Small intestine (tissue), 7 donors: ENCODE results near the gene MGST2. TPM values are rescaled to one million over a fixed set of nuclear protein-coding genes. Genes with fewer than 3 reads are reported as not detected.

Experiments
- DNase-seq, 2 donors: peaks; one replicate each; pipeline versions ENCODE4 v3.0.0 to v3.0.0-alpha.2; 2013
- FAIRE-seq: peaks from 2 replicates; lab custom pipeline; 2012; peaks lifted over from hg19 to GRCh38; lab: Jason Lieb, UNC
- H3K27ac ChIP-seq, 3 donors: one replicate each; pipeline ENCODE4 v1.5.1; 2013; ENCODE audit warnings: low read length in 2 of 3, mild to moderate bottlenecking in 2 of 3, control low read depth in 1 of 3, inconsistent platforms in 1 of 3, low read depth in 1 of 3, moderate library complexity in 1 of 3
- H3K27me3 ChIP-seq, 3 donors: one replicate each; pipeline ENCODE4 v1.6.1; 2013; ENCODE audit warnings: low read length in 3 of 3, inconsistent platforms in 1 of 3; ENCODE audit not compliant: control insufficient read depth in 3 of 3, insufficient read depth in 3 of 3
- H3K36me3 ChIP-seq, 3 donors: one replicate each; pipeline ENCODE4 v1.6.1; 2013; ENCODE audit warnings: low read length in 3 of 3, inconsistent platforms in 1 of 3, low read depth in 1 of 3, mild to moderate bottlenecking in 1 of 3, moderate library complexity in 1 of 3; ENCODE audit not compliant: control insufficient read depth in 3 of 3, insufficient read depth in 2 of 3
- H3K4me1 ChIP-seq, 3 donors: one replicate each; pipeline ENCODE4 v1.6.1; 2013; ENCODE audit warnings: low read length in 2 of 3, inconsistent platforms in 1 of 3, low read depth in 1 of 3, mild to moderate bottlenecking in 1 of 3, moderate library complexity in 1 of 3; ENCODE audit not compliant: control insufficient read depth in 3 of 3, insufficient read depth in 2 of 3
- H3K4me3 ChIP-seq, 3 donors: one replicate each; pipeline ENCODE4 v1.5.1; 2013; ENCODE audit warnings: low read length in 3 of 3, control low read depth in 1 of 3, inconsistent platforms in 1 of 3, low read depth in 1 of 3, mild to moderate bottlenecking in 1 of 3, moderate library complexity in 1 of 3
- H3K9me3 ChIP-seq, 2 donors: one replicate each; pipeline ENCODE4 v1.6.1; 2013; ENCODE audit warnings: low read depth in 1 of 2, low read length in 1 of 2; ENCODE audit not compliant: control insufficient read depth in 2 of 2, insufficient read depth in 1 of 2
- WGBS, 3 donors: extraction: QIAGEN DNeasy Blood & Tissue Kit; methylation state at CpG; one replicate each; pipeline ENCODE4 v1.1.7; 2013; 5-methylcytosine and 5-hydroxymethylcytosine counted together
- polyA plus RNA-seq, 4 donors: library from polyadenylated mRNA; stranded (reverse) in 3 of 4; unstranded in 1 of 4; fragments of 200-250 nt in 3 of 4; fragments of 120-200 nt in 1 of 4; gene quantifications; one replicate each; pipeline versions ENCODE4 v1.2.1 to v1.2.3, GENCODE V29; 2013
- donor health status: healthy with polysubstance abuse.
- donor health status: control.
- donor health status: control.
- donor health status: Bipolar disorder and iron deficiency.
- donor health status: healthy.

The MGST2 gene
- polyA plus RNA-seq, 4 donors: 120 to 225 (median 211) TPM

GRCh38 chr4:139719381-139720101 lies 53.9 kb downstream of the MGST2 start:
- no peaks in the 10 kb centered on the region for H3K4me1 ChIP-seq
- peaks cover 0 to 38% (median 0%) of the 10 kb centered on the region in 3 donors for H3K36me3 ChIP-seq
- H3K27ac ChIP-seq: no peak overlapping the region
- H3K9me3 ChIP-seq: no peaks in the 10 kb centered on the region
- no peak for DNase-seq
- 94 to 95% (median 95%) methylated on average over 16 of the region's 16 CpGs for WGBS, 3 donors
- no peak overlapping the region for H3K4me3 ChIP-seq
- H3K27me3 ChIP-seq: no peaks in the 10 kb centered on the region
- FAIRE-seq: no peak

- 69 to 93% (median 91%) methylated on average over 6 of the region's 6 CpGs for WGBS, 3 donors
Observed at GRCh38 chr4:139720806-139721205, 55.2 kb downstream of the MGST2 start.

GRCh38 chr4:139721789-139722188 lies 56.2 kb downstream of the MGST2 start:
- no peaks in the 10 kb centered on the region for H3K9me3 ChIP-seq
- H3K4me3 ChIP-seq: no peak overlapping the region
- no peaks in the 10 kb centered on the region for H3K27me3 ChIP-seq
- peaks cover 0 to 39% (median 0%) of the 10 kb centered on the region in 3 donors for H3K36me3 ChIP-seq
- 72 to 76% (median 73%) methylated on average over 4 of the region's 4 CpGs for WGBS, 3 donors
- no peaks in the 10 kb centered on the region for H3K4me1 ChIP-seq
- H3K27ac ChIP-seq: no peak overlapping the region
- FAIRE-seq (no peak), DNase-seq (no peak)

More at GRCh38 chr4:139720806-139721205, 55.2 kb downstream of the MGST2 start:
- peaks cover 0 to 38% (median 0%) of the 10 kb centered on the region in 3 donors for H3K36me3 ChIP-seq
- no peaks in the 10 kb centered on the region for H3K9me3 ChIP-seq
- H3K27me3 ChIP-seq: no peaks in the 10 kb centered on the region
- H3K27ac ChIP-seq: no peak overlapping the region
- H3K4me3 ChIP-seq: no peak overlapping the region
- DNase-seq (no peak), FAIRE-seq (no peak)
- no peaks in the 10 kb centered on the region for H3K4me1 ChIP-seq

DNA sequence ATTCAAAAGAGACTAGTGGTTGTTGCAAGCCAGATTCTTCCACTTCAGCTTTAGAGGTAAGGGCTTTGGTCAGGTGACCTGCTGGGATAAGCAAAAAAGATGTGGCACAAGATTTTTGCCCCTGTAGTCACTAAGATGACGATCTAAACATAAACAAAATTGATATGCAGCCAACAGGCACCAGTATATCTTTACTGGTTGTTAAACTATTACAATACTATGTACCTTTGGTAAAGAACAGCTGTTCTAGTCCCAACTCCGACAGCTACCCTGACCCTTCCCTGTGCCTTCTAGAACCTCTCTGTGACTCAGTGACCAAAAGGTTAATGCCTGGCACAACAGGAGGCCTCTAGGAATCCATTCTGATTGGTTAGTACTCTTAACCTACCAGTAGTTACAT lies 59.6 kb downstream of the MGST2 start:
- no peak for FAIRE-seq
- Histone ChIP-seq H3K4me1 (no peaks in the 10 kb centered on the region), H3K36me3 (peaks cover 0 to 20% (median 2%) of the 10 kb centered on the region in 3 donors), H3K27ac (no peak overlapping the region), H3K9me3 (no peaks in the 10 kb centered on the region), H3K27me3 (no peaks in the 10 kb centered on the region), H3K4me3 (no peak overlapping the region)
- WGBS, 3 donors: 68 to 86% (median 78%) methylated on average over 2 of the region's 2 CpGs
- DNase-seq: no peak

DNA sequence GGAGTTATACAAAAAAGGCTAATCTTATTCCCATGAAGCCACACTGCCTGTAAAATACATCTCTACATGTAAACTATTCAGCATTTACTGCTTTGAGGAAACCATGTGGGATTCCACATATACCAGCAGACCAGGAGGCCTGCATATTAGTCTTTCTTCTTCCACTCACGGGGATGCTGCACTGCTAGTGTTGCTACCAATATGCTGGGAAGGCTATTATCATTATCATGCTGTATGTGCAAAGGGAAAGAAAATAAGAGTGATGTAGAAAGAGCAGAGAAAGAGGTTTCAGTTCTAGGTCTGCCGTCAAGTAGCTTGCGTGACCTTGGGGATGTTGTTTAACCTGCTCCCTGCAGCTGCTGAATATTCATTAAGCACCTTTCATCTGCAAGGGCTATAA lies 61.0 kb downstream of the MGST2 start:
- H3K27me3 ChIP-seq: no peaks in the 10 kb centered on the region
- FAIRE-seq: no peak
- H3K36me3 ChIP-seq: peaks cover 0 to 26% (median 2%) of the 10 kb centered on the region in 3 donors
- no peaks in the 10 kb centered on the region for H3K4me1 ChIP-seq
- no peak overlapping the region for H3K4me3 ChIP-seq
- H3K27ac ChIP-seq: no peak overlapping the region
- no peaks in the 10 kb centered on the region for H3K9me3 ChIP-seq
- DNase-seq: no peak
- WGBS, 3 donors: 63 to 79% (median 75%) methylated on average over 3 of the region's 3 CpGs

DNA sequence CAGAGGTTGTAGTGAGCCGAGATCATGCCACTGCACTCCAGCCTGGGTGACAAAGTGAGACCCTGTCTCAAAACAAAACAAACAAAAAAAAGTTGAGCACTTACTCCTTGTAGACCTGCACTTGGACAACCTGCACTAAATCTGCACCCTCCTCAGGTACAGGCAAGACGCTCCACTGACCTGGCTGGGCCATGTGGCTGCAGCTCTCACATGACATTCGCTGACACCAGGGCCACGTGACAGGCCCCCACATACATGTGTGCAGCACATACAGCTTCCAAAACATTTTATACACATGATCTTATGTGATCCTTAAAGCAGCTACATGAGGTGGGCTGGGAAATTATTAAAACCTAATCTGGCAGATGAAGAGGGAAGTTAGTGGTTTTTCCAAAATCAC lies 62.5 kb downstream of the MGST2 start:
- 90 to 93% (median 91%) methylated on average over 4 of the region's 4 CpGs for WGBS, 3 donors
- DNase-seq (no peak), FAIRE-seq (no peak)
- Histone ChIP-seq H3K36me3 (peaks cover 0 to 26% (median 2%) of the 10 kb centered on the region in 3 donors), H3K27ac (no peak overlapping the region), H3K27me3 (no peaks in the 10 kb centered on the region), H3K4me3 (no peak overlapping the region), H3K9me3 (no peaks in the 10 kb centered on the region), H3K4me1 (no peaks in the 10 kb centered on the region)

DNA sequence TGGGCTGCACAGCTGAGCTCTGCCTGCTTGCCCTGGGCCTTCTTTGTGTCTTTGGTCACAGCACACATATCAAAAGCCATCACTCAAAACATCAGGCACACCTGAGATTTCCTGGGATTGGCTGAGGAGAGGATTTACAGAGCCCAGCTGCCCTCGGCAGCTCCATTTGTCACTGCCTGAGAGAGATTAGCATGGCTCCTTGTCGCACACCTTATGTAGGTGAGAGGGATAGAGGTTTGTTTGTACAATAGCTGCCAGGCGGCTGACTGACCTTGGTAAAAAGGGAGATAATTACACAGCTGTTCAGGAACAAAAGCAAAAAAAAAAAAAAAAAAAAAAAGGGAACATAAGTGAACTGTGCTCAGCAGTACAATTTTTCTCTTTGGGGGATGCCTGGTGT lies 63.2 kb downstream of the MGST2 start:
- peak; percentile 41 to 57 for DNase-seq
- peaks cover 0 to 26% (median 2%) of the 10 kb centered on the region in 3 donors for H3K36me3 ChIP-seq
- no peak for FAIRE-seq

DNA sequence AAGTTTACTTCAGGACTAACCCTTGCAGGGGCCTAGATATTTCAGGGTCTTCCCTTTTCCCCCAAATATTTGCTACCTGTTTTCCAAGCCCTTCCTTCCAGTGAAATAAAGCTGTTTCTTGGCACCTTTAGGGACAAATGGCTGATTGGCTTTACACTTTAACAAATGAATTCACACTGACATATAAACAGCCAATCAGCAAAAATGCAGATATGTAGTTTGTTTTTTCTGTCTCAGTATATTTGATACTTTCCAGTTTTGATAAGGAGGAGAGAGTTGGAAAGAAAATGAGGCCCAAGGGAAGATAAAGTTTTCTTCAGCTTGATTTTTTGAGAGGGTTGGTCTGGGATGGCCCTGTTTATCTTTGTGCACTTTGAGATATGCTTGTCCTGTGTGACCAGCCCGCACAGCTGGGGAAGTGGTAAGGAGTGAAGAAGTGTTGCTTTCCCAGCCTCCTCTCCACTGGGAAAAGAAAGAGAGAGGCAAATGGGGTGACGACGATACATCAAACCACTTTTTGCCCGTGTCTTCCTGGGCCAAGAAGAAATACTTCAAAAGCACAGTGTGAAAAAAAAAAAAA lies 67.5 kb downstream of the MGST2 start:
- DNase-seq: no peak
- Histone ChIP-seq H3K27me3 (no peaks in the 10 kb centered on the region), H3K4me1 (peaks cover 0 to 3% (median 0%) of the 10 kb centered on the region in 3 donors), H3K27ac (no peak overlapping the region), H3K4me3 (no peak overlapping the region), H3K9me3 (no peaks in the 10 kb centered on the region), H3K36me3 (peaks cover 0 to 10% (median 0%) of the 10 kb centered on the region in 3 donors)
- 60 to 69% (median 61%) methylated on average over 4 of the region's 4 CpGs for WGBS, 3 donors
- FAIRE-seq: no peak

More for the DNA sequence above, 63.2 kb downstream of the MGST2 start:
- Histone ChIP-seq H3K9me3 (no peaks in the 10 kb centered on the region), H3K27me3 (no peaks in the 10 kb centered on the region), H3K27ac (peak overlapping the region in 1 of 3 donors; percentile 22), H3K4me3 (no peak overlapping the region), H3K4me1 (no peaks in the 10 kb centered on the region)
- WGBS, 3 donors: 19 to 74% (median 36%) methylated on average over 3 of the region's 3 CpGs
